B cell (primary cell): Measurements from ENCODE around the gene PTPRG. TPM values are rescaled to one million over a fixed set of nuclear protein-coding genes. Genes with fewer than 3 reads are reported as not detected.

ENCODE experiments used
- ATAC-seq: fragments of 200-7000 bp; cut with Tn5 transposase; one replicate; pipeline ENCODE4 v1.10.0; 2021; ENCODE audit warnings: low read depth, mild to moderate bottlenecking, moderate number of reproducible peaks, moderate library complexity
- CTCF ChIA-PET: fragments of 350-600 bp; sonication (Branson Sonifier 250); formaldehyde crosslinking; loops from one replicate; lab custom pipeline; 2021; ENCODE audit warnings: antibody characterized with exemption, inconsistent platforms; lab: Charles Lee
- POLR2A ChIA-PET: fragments of 350-600 bp; sonication (Branson Sonifier 250); formaldehyde crosslinking; loops from one replicate; lab custom pipeline; 2021; ENCODE audit warnings: antibody characterized with exemption; lab: Charles Lee
- DNase-seq: peaks from one replicate; pipeline ENCODE4 v3.0.0; 2013
- H2AFZ ChIP-seq: 2 replicates; pipeline ENCODE4 v1.6.1; 2012; ENCODE audit warnings: mild to moderate bottlenecking, low read depth, low read length; ENCODE audit not compliant: insufficient read depth, poor library complexity, severe bottlenecking
- H3K27ac ChIP-seq, 2 donors: 1 replicate in 1 of 2; 2 replicates in 1 of 2; pipeline ENCODE4 v1.5.1; 2012 to 2013; ENCODE audit warnings: low read length in 2 of 2, mild to moderate bottlenecking in 2 of 2, moderate library complexity in 1 of 2
- H3K27me3 ChIP-seq, 4 experiments: fragments of 200-600 bp in 1 of 4; sonication (generic) in 1 of 4; replicated peaks in 1 of 4; 1 replicate in 2 of 4; 2 replicates in 2 of 4; pipeline versions ENCODE4 v1.6.1 to v1.7.0; 2013 to 2016; ENCODE audit warnings: low read length in 3 of 4, mild to moderate bottlenecking in 2 of 4, mixed read lengths in 1 of 4, moderate library complexity in 1 of 4; ENCODE audit not compliant: insufficient read depth in 4 of 4, control insufficient read depth in 3 of 4; ENCODE audit errors: control extremely low read depth in 1 of 4
- H3K36me3 ChIP-seq, 2 experiments: replicated peaks in 1 of 2; 1 replicate in 1 of 2; 2 replicates in 1 of 2; pipeline versions ENCODE4 v1.6.1 to v1.7.1; 2013; ENCODE audit warnings: low read length in 1 of 2; ENCODE audit not compliant: insufficient read depth in 2 of 2, control insufficient read depth in 1 of 2; ENCODE audit errors: control extremely low read depth in 1 of 2, extremely low read depth in 1 of 2
- H3K4me1 ChIP-seq, 2 donors: fragments of 200-600 bp in 1 of 2; sonication (generic) in 1 of 2; 1 replicate in 1 of 2; 2 replicates in 1 of 2; pipeline versions ENCODE4 v1.5.1 to v1.6.1; 2013 to 2017; ENCODE audit warnings: low read length in 2 of 2; ENCODE audit not compliant: control insufficient read depth in 2 of 2, insufficient read depth in 2 of 2
- H3K4me2 ChIP-seq: replicated peaks from 2 replicates; pipeline ENCODE3; 2012; ENCODE audit warnings: mild to moderate bottlenecking, low read depth, low read length; ENCODE audit not compliant: poor library complexity, severe bottlenecking
- H3K4me3 ChIP-seq, 5 experiments: fragments of 200-600 bp in 1 of 5; sonication (generic) in 1 of 5; 1 replicate in 3 of 5; 2 replicates in 2 of 5; pipeline versions ENCODE4 v1.5.1 to v1.7.0; 2011 to 2016; ENCODE audit warnings: low read length in 4 of 5, mild to moderate bottlenecking in 4 of 5, low read depth in 2 of 5, control low read depth in 1 of 5, moderate library complexity in 1 of 5; ENCODE audit not compliant: insufficient read depth in 1 of 5; ENCODE audit errors: control extremely low read depth in 1 of 5, extremely low read depth in 1 of 5
- H3K79me2 ChIP-seq: fragments of 200-600 bp; sonication (generic); one replicate; pipeline ENCODE4 v1.6.0; 2016; ENCODE audit warnings: low read length; ENCODE audit not compliant: control insufficient read depth, insufficient read depth
- H3K9ac ChIP-seq: fragments of 200-600 bp; sonication (generic); 2 replicates; pipeline ENCODE4 v1.6.1; 2017; ENCODE audit warnings: mild to moderate bottlenecking, low read length, moderate library complexity
- H3K9me3 ChIP-seq, 3 donors: one replicate each; pipeline versions ENCODE4 v1.6.1 to v1.7.1; 2013; ENCODE audit warnings: low read length in 2 of 3; ENCODE audit not compliant: control insufficient read depth in 2 of 3, insufficient read depth in 1 of 3; ENCODE audit errors: control extremely low read depth in 1 of 3
- H4K20me1 ChIP-seq: 2 replicates; pipeline ENCODE4 v1.6.0; 2012; ENCODE audit warnings: mild to moderate bottlenecking, low read length; ENCODE audit not compliant: insufficient read depth, control insufficient read depth, poor library complexity, severe bottlenecking
- H3K27ac Mint-ChIP-seq: one replicate; pipeline ENCODE4 v1.8.0; 2021; ENCODE audit warnings: mixed read lengths
- H3K27me3 Mint-ChIP-seq: one replicate; pipeline ENCODE4 v1.8.0; 2021; ENCODE audit warnings: mixed read lengths
- H3K4me1 Mint-ChIP-seq: one replicate; pipeline ENCODE4 v1.8.0; 2021; ENCODE audit warnings: mixed read lengths
- H3K4me3 Mint-ChIP-seq: one replicate; pipeline ENCODE4 v1.8.0; 2021; ENCODE audit warnings: mixed read lengths
- H3K9me3 Mint-ChIP-seq: one replicate; pipeline ENCODE4 v1.8.0; 2022; ENCODE audit warnings: mixed read lengths; ENCODE audit not compliant: insufficient read depth
- CTCF ChIP-seq: fragments of 200-600 bp; IDR thresholded peaks from one replicate; pipeline ENCODE4 v1.8.0; 2022; ENCODE audit warnings: antibody characterized with exemption, mild to moderate bottlenecking
- EZH2 ChIP-seq: IDR thresholded peaks from 2 replicates; pipeline ENCODE4 v1.6.1; 2012; ENCODE audit warnings: borderline replicate concordance, low read depth, mild to moderate bottlenecking, moderate library complexity, low read length; ENCODE audit not compliant: insufficient read depth, poor library complexity, severe bottlenecking
- WGBS: methylation state at CpG from one replicate; pipeline ENCODE4 v1.1.5; 2013; ENCODE audit warnings: missing lambda C conversion rate; ENCODE audit not compliant: insufficient coverage; 5-methylcytosine and 5-hydroxymethylcytosine counted together
- intact Hi-C: fragments of 100-400 bp; cut with micrococcal nuclease; formaldehyde crosslinking; loops from one replicate; pipeline ENCODE4 v1.10.0; 2022
- polyA plus RNA-seq: library from polyadenylated mRNA; depleted of rRNA; stranded (reverse); fragments of >200 nt; gene quantifications from 2 replicates; pipeline ENCODE4 v1.2.3, GENCODE V29; 2012
- total RNA-seq, 2 donors: library from RNA; stranded (reverse); fragments of 120-200 nt in 1 of 2; gene quantifications; 1 replicate in 1 of 2; 2 replicates in 1 of 2; pipeline versions ENCODE4 v1.2.3 to v1.2.4, GENCODE V29; 2013 to 2022

The PTPRG gene
- total and polyA plus RNA-seq, 2 donors (not counting 1 experiment from before 2014, with no cell fraction given): 0.12 to 1.3 TPM

GRCh38 chr3:61855211-61855610 is 293.8 kb downstream of the PTPRG start:
- Histone ChIP-seq H3K9ac (no peak overlapping the region), H3K4me1 (no peaks in the 10 kb centered on the region), H3K79me2 (no peaks in the 10 kb centered on the region), H3K27ac (no peak overlapping the region), H3K4me2 (no peak overlapping the region), H2AFZ (no peak overlapping the region), H3K4me3 (no peak overlapping the region), H3K36me3 (no peaks in the 10 kb centered on the region), H3K27me3 (no peaks in the 10 kb centered on the region), H3K9me3 (no peaks in the 10 kb centered on the region), H4K20me1 (no peaks in the 10 kb centered on the region)
- Mint-ChIP-seq H3K4me1 (no peaks in the 10 kb centered on the region), H3K27me3 (no peaks in the 10 kb centered on the region), H3K27ac (no peak overlapping the region), H3K9me3 (no peaks in the 10 kb centered on the region), H3K4me3 (no peak overlapping the region)
- TF ChIP-seq EZH2 (no peak), CTCF (no peak)
- POLR2A ChIA-PET: no interaction called here
- CTCF ChIA-PET: no interaction called here
- ATAC-seq: no peak
- no peak for DNase-seq
- intact Hi-C loops: loop anchor here (5.0 kb wide), 2 partner anchors 82 to 332 kb away; no protein-coding TSS in a partner anchor
- no CpG with 5 or more reads among the region's 1 CpG for WGBS

- Mint-ChIP-seq H3K4me3 (no peak overlapping the region), H3K27ac (no peak overlapping the region), H3K4me1 (no peaks in the 10 kb centered on the region), H3K27me3 (no peaks in the 10 kb centered on the region), H3K9me3 (no peaks in the 10 kb centered on the region)
- Histone ChIP-seq H3K4me2 (no peak overlapping the region), H3K4me1 (no peaks in the 10 kb centered on the region), H3K36me3 (no peaks in the 10 kb centered on the region), H3K27ac (no peak overlapping the region), H4K20me1 (no peaks in the 10 kb centered on the region), H3K79me2 (no peaks in the 10 kb centered on the region), H3K9me3 (no peaks in the 10 kb centered on the region), H3K9ac (no peak overlapping the region), H3K27me3 (no peaks in the 10 kb centered on the region), H3K4me3 (no peak overlapping the region), H2AFZ (no peak overlapping the region)
- WGBS: no CpG with 5 or more reads among the region's 2 CpGs
- CTCF ChIA-PET: interaction anchor here (1.3 kb wide), 1 partner anchor 330 kb away, joined by 3 read pairs; no protein-coding TSS in a partner anchor
- no peak for DNase-seq
- intact Hi-C loops: loop anchor here (5.0 kb wide), 2 partner anchors 80 to 330 kb away; no protein-coding TSS in a partner anchor
- ATAC-seq: no peak
- TF ChIP-seq CTCF (no peak), EZH2 (no peak)
- POLR2A ChIA-PET: no interaction called here
These were observed 295.9 kb downstream of the PTPRG start for GRCh38 chr3:61857297-61857696.
